Peyer's patch (tissue), 4 donors: ENCODE measurements around the gene HS6ST2. TPM values are rescaled to one million over a fixed set of nuclear protein-coding genes. Genes with fewer than 3 reads are reported as not detected.

Experiments used
- DNase-seq, 3 donors: peaks; one replicate each; pipeline ENCODE4 v3.0.0-alpha.2; 2017 to 2019
- H3K27ac ChIP-seq, 4 donors: fragments of 200-600 bp; sonication (generic); one replicate each; pipeline ENCODE4 v1.5.1; 2016 to 2019
- H3K27me3 ChIP-seq, 2 donors: fragments of 200-600 bp; sonication (generic); one replicate each; pipeline ENCODE4 v1.5.1; 2019
- H3K36me3 ChIP-seq, 3 donors: fragments of 200-600 bp; sonication (generic); one replicate each; pipeline ENCODE4 v1.5.1; 2016 to 2019
- H3K4me1 ChIP-seq, 4 donors: fragments of 200-600 bp; sonication (generic); one replicate each; pipeline ENCODE4 v1.5.1; 2016 to 2019
- H3K4me3 ChIP-seq, 4 donors: fragments of 200-600 bp; sonication (generic); 1 replicate in 3 of 4; 2 replicates in 1 of 4; pipeline ENCODE4 v1.5.1; 2016 to 2019; ENCODE audit warnings: mild to moderate bottlenecking in 1 of 4
- H3K9me3 ChIP-seq, 4 donors: fragments of 200-600 bp; sonication (generic); one replicate each; pipeline ENCODE4 v1.5.1; 2016 to 2019; ENCODE audit warnings: mild to moderate bottlenecking in 1 of 4
- POLR2A ChIP-seq, 2 donors: fragments of 450-650 bp; IDR thresholded peaks; one replicate each; pipeline ENCODE4 v1.5.1; 2017; ENCODE audit warnings: antibody characterized with exemption in 2 of 2, mild to moderate bottlenecking in 2 of 2, moderate library complexity in 2 of 2
- total RNA-seq, 4 donors: library from RNA; depleted of rRNA; stranded (reverse); fragments of >200 nt; gene quantifications; one replicate each; pipeline ENCODE4 v1.1.0, GENCODE V29; 2016
- TF ChIP-seq, protein P1 (sequence below), 6 experiments: fragments of 450-650 bp in 4 of 6; fragments of 200-600 bp in 2 of 6; sonication (generic) in 1 of 6; IDR thresholded peaks; one replicate each; pipeline ENCODE4 v1.5.1; 2017 to 2019; ENCODE audit warnings: antibody characterized with exemption in 6 of 6, mild to moderate bottlenecking in 3 of 6, moderate library complexity in 1 of 6

Gene HS6ST2
- total RNA-seq, 4 donors from 2014 or later, result not detected

DNA sequence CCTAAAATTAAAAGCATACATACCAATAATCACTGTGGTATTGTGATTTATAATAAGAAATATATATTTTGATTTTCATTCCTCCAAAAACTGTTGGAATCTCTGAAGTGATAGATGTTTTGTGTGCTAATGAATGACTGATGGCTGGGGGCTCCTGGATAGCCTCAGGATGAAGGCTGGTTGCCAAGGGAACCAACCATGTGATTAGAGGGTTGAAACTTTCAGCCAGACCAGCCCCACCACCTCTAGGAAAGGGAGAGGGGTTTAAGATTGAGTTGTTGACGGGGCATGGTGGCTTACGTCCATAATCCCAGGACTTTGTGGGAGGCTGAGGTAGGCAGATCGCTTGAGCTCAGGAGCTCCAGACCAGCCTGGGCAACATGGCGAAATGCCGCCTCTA, 34.0 kb downstream of the HS6ST2 start:
- TF ChIP-seq, protein P1, sequence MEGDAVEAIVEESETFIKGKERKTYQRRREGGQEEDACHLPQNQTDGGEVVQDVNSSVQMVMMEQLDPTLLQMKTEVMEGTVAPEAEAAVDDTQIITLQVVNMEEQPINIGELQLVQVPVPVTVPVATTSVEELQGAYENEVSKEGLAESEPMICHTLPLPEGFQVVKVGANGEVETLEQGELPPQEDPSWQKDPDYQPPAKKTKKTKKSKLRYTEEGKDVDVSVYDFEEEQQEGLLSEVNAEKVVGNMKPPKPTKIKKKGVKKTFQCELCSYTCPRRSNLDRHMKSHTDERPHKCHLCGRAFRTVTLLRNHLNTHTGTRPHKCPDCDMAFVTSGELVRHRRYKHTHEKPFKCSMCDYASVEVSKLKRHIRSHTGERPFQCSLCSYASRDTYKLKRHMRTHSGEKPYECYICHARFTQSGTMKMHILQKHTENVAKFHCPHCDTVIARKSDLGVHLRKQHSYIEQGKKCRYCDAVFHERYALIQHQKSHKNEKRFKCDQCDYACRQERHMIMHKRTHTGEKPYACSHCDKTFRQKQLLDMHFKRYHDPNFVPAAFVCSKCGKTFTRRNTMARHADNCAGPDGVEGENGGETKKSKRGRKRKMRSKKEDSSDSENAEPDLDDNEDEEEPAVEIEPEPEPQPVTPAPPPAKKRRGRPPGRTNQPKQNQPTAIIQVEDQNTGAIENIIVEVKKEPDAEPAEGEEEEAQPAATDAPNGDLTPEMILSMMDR (IDR thresholded peaks at IDR 0.05), result no peak
- no peak for TF ChIP-seq POLR2A (IDR thresholded peaks at IDR 0.05)
- no peak for DNase-seq
- Histone ChIP-seq H3K4me3 (no peak overlapping the region), H3K36me3 (no peaks in the 10 kb centered on the region), H3K4me1 (no peaks in the 10 kb centered on the region), H3K9me3 (no peaks in the 10 kb centered on the region), H3K27me3 (no peaks in the 10 kb centered on the region), H3K27ac (no peak overlapping the region)

DNA sequence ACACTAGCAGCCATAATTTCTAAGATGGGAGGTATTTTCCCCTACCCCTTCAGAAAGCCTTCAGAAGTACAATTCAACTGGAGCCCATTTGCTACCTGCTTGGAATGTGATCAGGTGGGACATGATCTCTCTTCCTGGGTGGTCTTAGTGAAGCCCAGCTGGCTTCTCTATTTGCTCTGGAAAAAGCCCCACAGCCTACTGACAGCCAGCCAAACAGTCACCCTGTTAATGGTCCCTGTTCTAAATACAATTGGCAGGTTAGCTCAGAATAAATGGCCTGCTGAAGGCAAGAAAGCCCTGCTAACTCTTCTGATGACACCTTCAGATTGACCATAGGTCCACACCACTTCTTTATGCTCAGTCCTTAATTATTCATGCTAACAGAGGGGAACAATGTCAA, 39.9 kb downstream of the HS6ST2 start:
- no peaks in the 10 kb centered on the region for H3K27me3 ChIP-seq
- H3K4me3 ChIP-seq, result no peak overlapping the region
- no peak overlapping the region for H3K27ac ChIP-seq
- H3K4me1 ChIP-seq, result no peaks in the 10 kb centered on the region
- no peak for DNase-seq
- no peaks in the 10 kb centered on the region for H3K9me3 ChIP-seq
- TF ChIP-seq, protein P1 (IDR thresholded peaks at IDR 0.05), result no peak
- TF ChIP-seq POLR2A (IDR thresholded peaks at IDR 0.05), result no peak
- no peaks in the 10 kb centered on the region for H3K36me3 ChIP-seq

DNA sequence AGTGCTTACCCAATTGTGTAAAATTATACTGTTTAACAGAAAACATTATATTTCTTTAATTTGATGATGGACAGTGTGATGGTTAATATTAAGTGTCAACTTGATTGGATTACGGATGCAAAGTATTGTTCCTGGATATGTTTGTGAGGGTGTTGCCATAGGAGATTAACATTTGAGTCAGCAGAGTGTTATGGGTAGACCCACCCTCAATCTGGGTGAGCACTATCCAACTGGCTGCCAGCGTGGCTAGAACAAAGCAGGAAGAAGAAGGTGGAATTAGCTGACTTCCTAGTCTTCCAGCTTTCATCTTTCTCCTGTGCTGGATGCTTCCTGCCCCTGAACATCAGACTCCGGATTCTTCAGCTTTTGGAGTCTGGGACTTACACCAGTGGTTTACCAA, 42.1 kb downstream of the HS6ST2 start:
- Histone ChIP-seq H3K36me3 (no peaks in the 10 kb centered on the region), H3K27me3 (no peaks in the 10 kb centered on the region), H3K4me1 (no peaks in the 10 kb centered on the region), H3K27ac (no peak overlapping the region), H3K9me3 (no peaks in the 10 kb centered on the region), H3K4me3 (no peak overlapping the region)
- DNase-seq, result no peak
- TF ChIP-seq, protein P1 (IDR thresholded peaks at IDR 0.05), result no peak
- TF ChIP-seq POLR2A (IDR thresholded peaks at IDR 0.05), result no peak

DNA sequence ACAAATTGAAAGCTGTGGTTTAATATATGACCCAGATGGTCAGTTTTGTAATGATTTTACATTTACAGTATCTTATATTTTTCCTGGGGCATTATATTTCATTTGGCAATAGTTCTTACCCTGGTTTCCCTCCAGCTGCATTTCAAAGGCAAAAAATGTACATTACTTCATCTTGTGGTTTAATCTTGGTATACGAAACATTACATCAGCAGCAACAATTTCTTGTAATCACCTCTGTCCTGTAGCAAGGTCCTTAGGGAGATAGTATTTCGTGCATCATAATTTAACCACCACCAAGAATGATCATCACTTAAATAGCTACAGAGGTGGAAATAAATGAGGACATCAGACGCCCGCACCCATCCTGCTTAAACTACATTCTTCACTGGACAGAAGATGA, 48.8 kb downstream of the HS6ST2 start:
- no peaks in the 10 kb centered on the region for H3K36me3 ChIP-seq
- no peaks in the 10 kb centered on the region for H3K27me3 ChIP-seq
- no peak for TF ChIP-seq POLR2A (IDR thresholded peaks at IDR 0.05)
- TF ChIP-seq, protein P1 (IDR thresholded peaks at IDR 0.05), result no peak
- DNase-seq, result no peak
- no peak overlapping the region for H3K27ac ChIP-seq
- H3K4me3 ChIP-seq, result no peak overlapping the region
- no peaks in the 10 kb centered on the region for H3K9me3 ChIP-seq
- no peaks in the 10 kb centered on the region for H3K4me1 ChIP-seq

DNA sequence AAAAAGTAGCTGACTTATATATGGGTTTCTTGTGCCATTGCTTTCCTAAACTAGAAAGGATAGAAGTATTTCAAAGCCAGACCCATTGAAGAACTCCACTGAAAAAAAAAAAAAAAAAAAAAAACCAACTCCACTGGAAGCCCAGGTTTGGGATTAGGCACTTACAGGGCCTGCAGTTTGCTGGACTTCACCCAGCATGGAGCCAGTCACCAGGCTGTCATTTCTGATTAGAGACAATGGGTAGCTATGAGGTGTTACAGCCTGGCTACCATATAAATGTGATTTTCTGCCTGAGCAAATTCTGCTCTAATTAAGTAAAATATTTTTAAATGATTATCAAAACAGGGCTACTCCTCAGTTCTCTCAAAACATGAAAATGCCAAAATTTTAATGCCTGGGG, 49.5 kb downstream of the HS6ST2 start:
- no peak for DNase-seq
- TF ChIP-seq, protein P1 (IDR thresholded peaks at IDR 0.05), result no peak
- TF ChIP-seq POLR2A (IDR thresholded peaks at IDR 0.05), result no peak
- no peak overlapping the region for H3K4me3 ChIP-seq
- H3K9me3 ChIP-seq, result no peaks in the 10 kb centered on the region
- H3K4me1 ChIP-seq, result no peaks in the 10 kb centered on the region
- H3K27ac ChIP-seq, result no peak overlapping the region
- no peaks in the 10 kb centered on the region for H3K36me3 ChIP-seq
- no peaks in the 10 kb centered on the region for H3K27me3 ChIP-seq

DNA sequence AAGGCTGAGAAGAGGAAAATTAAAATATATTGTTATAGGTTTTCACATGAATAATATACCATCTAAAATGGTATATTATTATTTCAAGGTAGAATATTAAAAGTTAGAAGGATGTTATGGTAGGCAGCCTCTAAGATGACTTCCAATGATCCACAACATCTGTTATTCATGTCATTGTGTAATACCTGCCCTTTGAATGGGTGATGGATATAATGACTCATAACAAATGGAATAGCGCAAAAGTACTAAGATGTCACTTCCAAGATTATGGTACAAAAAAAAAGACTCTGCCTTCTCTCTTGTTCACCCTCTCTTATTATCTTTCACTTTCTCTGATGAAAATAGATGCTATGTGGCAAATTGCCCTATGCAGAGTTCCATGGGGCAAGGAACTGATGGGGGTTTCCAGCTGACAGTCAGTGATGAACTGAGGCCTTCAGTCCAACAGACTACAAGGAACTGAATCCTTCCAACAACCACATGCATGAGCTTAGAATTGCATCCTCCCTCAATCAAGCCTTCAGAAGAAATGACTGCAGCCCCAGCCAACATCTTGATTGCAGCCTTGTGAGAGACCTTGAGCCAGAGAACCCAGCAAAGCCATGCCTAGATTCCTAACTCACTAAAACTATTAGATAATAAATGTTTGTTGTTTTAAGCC, 57.7 kb downstream of the HS6ST2 start:
- Histone ChIP-seq H3K27me3 (no peaks in the 10 kb centered on the region), H3K4me1 (no peaks in the 10 kb centered on the region), H3K27ac (no peak overlapping the region), H3K36me3 (no peaks in the 10 kb centered on the region), H3K9me3 (no peaks in the 10 kb centered on the region), H3K4me3 (no peak overlapping the region)
- no peak for TF ChIP-seq POLR2A (IDR thresholded peaks at IDR 0.05)
- TF ChIP-seq, protein P1 (IDR thresholded peaks at IDR 0.05), result no peak
- no peak for DNase-seq
